ENCODE data around the gene SIPA1L3.

- no peak for TF ChIP-seq CTCF (IDR thresholded peaks at IDR 0.05; ENCODE audit: low read depth, low read length)
- no peak for TF ChIP-seq EZH2phosphoT487 (IDR thresholded peaks at IDR 0.05; ENCODE audit: low read depth)
These were observed 110.6 kb downstream of the SIPA1L3 start for GRCh38 chr19:38017401-38018151.

Measured in OCI-LY3 (cell line).